B cell (primary cell): ENCODE results near the gene PCDH19. TPM values are rescaled to one million over a fixed set of nuclear protein-coding genes. Genes with fewer than 3 reads are reported as not detected.

Experiments used
- ATAC-seq: fragments of 200-7000 bp; cut with Tn5 transposase; one replicate; pipeline ENCODE4 v1.10.0; 2021; ENCODE audit warnings: low read depth, mild to moderate bottlenecking, moderate number of reproducible peaks, moderate library complexity
- CTCF ChIA-PET: fragments of 350-600 bp; sonication (Branson Sonifier 250); formaldehyde crosslinking; loops from one replicate; lab custom pipeline; 2021; ENCODE audit warnings: antibody characterized with exemption, inconsistent platforms; lab: Charles Lee
- POLR2A ChIA-PET: fragments of 350-600 bp; sonication (Branson Sonifier 250); formaldehyde crosslinking; loops from one replicate; lab custom pipeline; 2021; ENCODE audit warnings: antibody characterized with exemption; lab: Charles Lee
- DNase-seq: peaks from one replicate; pipeline ENCODE4 v3.0.0; 2013
- H2AFZ ChIP-seq: 2 replicates; pipeline ENCODE4 v1.6.1; 2012; ENCODE audit warnings: mild to moderate bottlenecking, low read depth, low read length; ENCODE audit not compliant: insufficient read depth, poor library complexity, severe bottlenecking
- H3K27ac ChIP-seq, 2 donors: 1 replicate in 1 of 2; 2 replicates in 1 of 2; pipeline ENCODE4 v1.5.1; 2012 to 2013; ENCODE audit warnings: low read length in 2 of 2, mild to moderate bottlenecking in 2 of 2, moderate library complexity in 1 of 2
- H3K27me3 ChIP-seq, 4 experiments: fragments of 200-600 bp in 1 of 4; sonication (generic) in 1 of 4; replicated peaks in 1 of 4; 1 replicate in 2 of 4; 2 replicates in 2 of 4; pipeline versions ENCODE4 v1.6.1 to v1.7.0; 2013 to 2016; ENCODE audit warnings: low read length in 3 of 4, mild to moderate bottlenecking in 2 of 4, mixed read lengths in 1 of 4, moderate library complexity in 1 of 4; ENCODE audit not compliant: insufficient read depth in 4 of 4, control insufficient read depth in 3 of 4; ENCODE audit errors: control extremely low read depth in 1 of 4
- H3K36me3 ChIP-seq, 2 experiments: replicated peaks in 1 of 2; 1 replicate in 1 of 2; 2 replicates in 1 of 2; pipeline versions ENCODE4 v1.6.1 to v1.7.1; 2013; ENCODE audit warnings: low read length in 1 of 2; ENCODE audit not compliant: insufficient read depth in 2 of 2, control insufficient read depth in 1 of 2; ENCODE audit errors: control extremely low read depth in 1 of 2, extremely low read depth in 1 of 2
- H3K4me1 ChIP-seq, 2 donors: fragments of 200-600 bp in 1 of 2; sonication (generic) in 1 of 2; 1 replicate in 1 of 2; 2 replicates in 1 of 2; pipeline versions ENCODE4 v1.5.1 to v1.6.1; 2013 to 2017; ENCODE audit warnings: low read length in 2 of 2; ENCODE audit not compliant: control insufficient read depth in 2 of 2, insufficient read depth in 2 of 2
- H3K4me2 ChIP-seq: replicated peaks from 2 replicates; pipeline ENCODE3; 2012; ENCODE audit warnings: mild to moderate bottlenecking, low read depth, low read length; ENCODE audit not compliant: poor library complexity, severe bottlenecking
- H3K4me3 ChIP-seq, 5 experiments: fragments of 200-600 bp in 1 of 5; sonication (generic) in 1 of 5; 1 replicate in 3 of 5; 2 replicates in 2 of 5; pipeline versions ENCODE4 v1.5.1 to v1.7.0; 2011 to 2016; ENCODE audit warnings: low read length in 4 of 5, mild to moderate bottlenecking in 4 of 5, low read depth in 2 of 5, control low read depth in 1 of 5, moderate library complexity in 1 of 5; ENCODE audit not compliant: insufficient read depth in 1 of 5; ENCODE audit errors: control extremely low read depth in 1 of 5, extremely low read depth in 1 of 5
- H3K79me2 ChIP-seq: fragments of 200-600 bp; sonication (generic); one replicate; pipeline ENCODE4 v1.6.0; 2016; ENCODE audit warnings: low read length; ENCODE audit not compliant: control insufficient read depth, insufficient read depth
- H3K9ac ChIP-seq: fragments of 200-600 bp; sonication (generic); 2 replicates; pipeline ENCODE4 v1.6.1; 2017; ENCODE audit warnings: mild to moderate bottlenecking, low read length, moderate library complexity
- H3K9me3 ChIP-seq, 3 donors: one replicate each; pipeline versions ENCODE4 v1.6.1 to v1.7.1; 2013; ENCODE audit warnings: low read length in 2 of 3; ENCODE audit not compliant: control insufficient read depth in 2 of 3, insufficient read depth in 1 of 3; ENCODE audit errors: control extremely low read depth in 1 of 3
- H4K20me1 ChIP-seq: 2 replicates; pipeline ENCODE4 v1.6.0; 2012; ENCODE audit warnings: mild to moderate bottlenecking, low read length; ENCODE audit not compliant: insufficient read depth, control insufficient read depth, poor library complexity, severe bottlenecking
- H3K27ac Mint-ChIP-seq: one replicate; pipeline ENCODE4 v1.8.0; 2021; ENCODE audit warnings: mixed read lengths
- H3K27me3 Mint-ChIP-seq: one replicate; pipeline ENCODE4 v1.8.0; 2021; ENCODE audit warnings: mixed read lengths
- H3K4me1 Mint-ChIP-seq: one replicate; pipeline ENCODE4 v1.8.0; 2021; ENCODE audit warnings: mixed read lengths
- H3K4me3 Mint-ChIP-seq: one replicate; pipeline ENCODE4 v1.8.0; 2021; ENCODE audit warnings: mixed read lengths
- H3K9me3 Mint-ChIP-seq: one replicate; pipeline ENCODE4 v1.8.0; 2022; ENCODE audit warnings: mixed read lengths; ENCODE audit not compliant: insufficient read depth
- EZH2 ChIP-seq: IDR thresholded peaks from 2 replicates; pipeline ENCODE4 v1.6.1; 2012; ENCODE audit warnings: borderline replicate concordance, low read depth, mild to moderate bottlenecking, moderate library complexity, low read length; ENCODE audit not compliant: insufficient read depth, poor library complexity, severe bottlenecking
- WGBS: methylation state at CpG from one replicate; pipeline ENCODE4 v1.1.5; 2013; ENCODE audit warnings: missing lambda C conversion rate; ENCODE audit not compliant: insufficient coverage; 5-methylcytosine and 5-hydroxymethylcytosine counted together
- intact Hi-C: fragments of 100-400 bp; cut with micrococcal nuclease; formaldehyde crosslinking; loops from one replicate; pipeline ENCODE4 v1.10.0; 2022
- polyA plus RNA-seq: library from polyadenylated mRNA; depleted of rRNA; stranded (reverse); fragments of >200 nt; gene quantifications from 2 replicates; pipeline ENCODE4 v1.2.3, GENCODE V29; 2012
- total RNA-seq, 2 donors: library from RNA; stranded (reverse); fragments of 120-200 nt in 1 of 2; gene quantifications; 1 replicate in 1 of 2; 2 replicates in 1 of 2; pipeline versions ENCODE4 v1.2.3 to v1.2.4, GENCODE V29; 2013 to 2022
- TF ChIP-seq, protein P1 (sequence below): fragments of 200-600 bp; IDR thresholded peaks from one replicate; pipeline ENCODE4 v1.8.0; 2022; ENCODE audit warnings: antibody characterized with exemption, mild to moderate bottlenecking

The PCDH19 gene
- total and polyA plus RNA-seq, 2 donors (not counting 1 experiment from before 2014, with no cell fraction given): not detected

DNA sequence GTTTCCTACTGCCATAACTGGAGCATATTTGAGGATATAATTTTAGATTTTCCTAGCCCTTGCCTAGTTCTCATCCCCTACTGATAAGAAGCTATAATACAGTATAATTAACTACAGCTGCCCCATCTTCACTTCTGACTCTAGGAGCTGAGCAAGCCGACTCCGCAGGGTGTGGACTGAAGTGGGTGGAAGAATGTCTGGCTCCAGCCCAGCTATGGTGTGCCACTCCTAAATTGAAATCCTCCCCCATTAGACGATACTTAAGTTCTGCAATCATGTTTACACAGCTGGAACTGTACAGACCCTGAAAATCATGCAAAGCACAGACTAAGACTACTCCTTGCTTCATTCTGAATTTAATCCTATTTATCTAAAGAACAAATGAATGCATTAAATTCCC is 93.1 kb downstream of the PCDH19 start:
- ChIA-PET POLR2A (no interaction called here), CTCF (no interaction called here)
- H3K27ac Mint-ChIP-seq: no peak overlapping the region

DNA sequence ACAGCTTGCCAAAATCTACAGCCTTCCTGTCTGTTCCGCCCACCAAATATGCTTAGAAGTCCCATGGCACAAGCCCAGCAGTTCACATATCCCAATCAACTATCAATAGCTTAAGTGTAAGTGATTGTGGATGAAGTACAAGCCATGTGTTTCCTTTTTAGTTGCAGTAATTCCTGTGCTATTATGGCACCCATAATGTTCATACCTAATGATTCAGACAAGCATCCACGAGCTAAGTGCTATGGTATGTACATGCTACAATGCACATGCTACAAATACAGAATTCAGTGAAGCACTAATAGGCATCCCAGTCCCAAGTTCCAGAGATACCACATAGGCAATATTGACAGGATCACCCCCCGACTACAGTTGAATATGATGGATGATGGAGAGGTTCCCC is 94.5 kb downstream of the PCDH19 start:
- H3K9ac ChIP-seq: no peak overlapping the region
- no peak overlapping the region for H3K27ac Mint-ChIP-seq
- ATAC-seq: no peak
- no peaks in the 10 kb centered on the region for H3K9me3 Mint-ChIP-seq
- intact Hi-C loops: no loop called here
- H3K4me1 Mint-ChIP-seq: no peaks in the 10 kb centered on the region
- CTCF ChIA-PET: no interaction called here
- no CpG with 5 or more reads among the region's 3 CpGs for WGBS
- no peaks in the 10 kb centered on the region for H3K27me3 Mint-ChIP-seq
- H3K36me3 ChIP-seq: no peaks in the 10 kb centered on the region
- H3K4me3 Mint-ChIP-seq: no peak overlapping the region
- no peaks in the 10 kb centered on the region for H4K20me1 ChIP-seq
- POLR2A ChIA-PET: no interaction called here
- H3K4me2 ChIP-seq: no peak overlapping the region
- H3K4me1 ChIP-seq: no peaks in the 10 kb centered on the region
- TF ChIP-seq, protein P1, sequence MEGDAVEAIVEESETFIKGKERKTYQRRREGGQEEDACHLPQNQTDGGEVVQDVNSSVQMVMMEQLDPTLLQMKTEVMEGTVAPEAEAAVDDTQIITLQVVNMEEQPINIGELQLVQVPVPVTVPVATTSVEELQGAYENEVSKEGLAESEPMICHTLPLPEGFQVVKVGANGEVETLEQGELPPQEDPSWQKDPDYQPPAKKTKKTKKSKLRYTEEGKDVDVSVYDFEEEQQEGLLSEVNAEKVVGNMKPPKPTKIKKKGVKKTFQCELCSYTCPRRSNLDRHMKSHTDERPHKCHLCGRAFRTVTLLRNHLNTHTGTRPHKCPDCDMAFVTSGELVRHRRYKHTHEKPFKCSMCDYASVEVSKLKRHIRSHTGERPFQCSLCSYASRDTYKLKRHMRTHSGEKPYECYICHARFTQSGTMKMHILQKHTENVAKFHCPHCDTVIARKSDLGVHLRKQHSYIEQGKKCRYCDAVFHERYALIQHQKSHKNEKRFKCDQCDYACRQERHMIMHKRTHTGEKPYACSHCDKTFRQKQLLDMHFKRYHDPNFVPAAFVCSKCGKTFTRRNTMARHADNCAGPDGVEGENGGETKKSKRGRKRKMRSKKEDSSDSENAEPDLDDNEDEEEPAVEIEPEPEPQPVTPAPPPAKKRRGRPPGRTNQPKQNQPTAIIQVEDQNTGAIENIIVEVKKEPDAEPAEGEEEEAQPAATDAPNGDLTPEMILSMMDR: no peak
- TF ChIP-seq EZH2: no peak
- H2AFZ ChIP-seq: no peak overlapping the region
- H3K79me2 ChIP-seq: no peaks in the 10 kb centered on the region
- no peak overlapping the region for H3K4me3 ChIP-seq
- H3K27ac ChIP-seq: no peak overlapping the region
- H3K9me3 ChIP-seq: no peaks in the 10 kb centered on the region
- DNase-seq: no peak
- no peaks in the 10 kb centered on the region for H3K27me3 ChIP-seq

More for the DNA sequence above, 93.1 kb downstream of the PCDH19 start:
- no peak overlapping the region for H3K9ac ChIP-seq
- no peak overlapping the region for H3K27ac ChIP-seq
- WGBS: no CpG with 5 or more reads among the region's 3 CpGs
- Mint-ChIP-seq H3K9me3 (no peaks in the 10 kb centered on the region), H3K4me1 (no peaks in the 10 kb centered on the region), H3K4me3 (no peak overlapping the region), H3K27me3 (no peaks in the 10 kb centered on the region)
- H2AFZ ChIP-seq: no peak overlapping the region
- intact Hi-C loops: no loop called here
- TF ChIP-seq EZH2: no peak
- no peaks in the 10 kb centered on the region for H3K79me2 ChIP-seq
- H3K9me3 ChIP-seq: no peaks in the 10 kb centered on the region
- DNase-seq (no peak), ATAC-seq (no peak)
- H3K27me3 ChIP-seq: no peaks in the 10 kb centered on the region
- no peaks in the 10 kb centered on the region for H3K4me1 ChIP-seq
- H3K36me3 ChIP-seq: no peaks in the 10 kb centered on the region
- no peaks in the 10 kb centered on the region for H4K20me1 ChIP-seq
- H3K4me2 ChIP-seq: no peak overlapping the region
- no peak overlapping the region for H3K4me3 ChIP-seq
